GM12801 (cell line): Measurements from ENCODE around the gene HOXA3.

ENCODE experiments used
- CTCF ChIP-seq: IDR thresholded peaks from one replicate; pipeline ENCODE4 v1.5.1; 2011; ENCODE audit warnings: control low read depth; ENCODE audit not compliant: insufficient read length; ENCODE audit errors: extremely low read depth

Gene HOXA3

GRCh38 chr7:27141923-27142579 is 10.3 kb downstream of the HOXA3 start:
- TF ChIP-seq CTCF = no peak

GRCh38 chr7:27141137-27141922 is 11.1 kb downstream of the HOXA3 start:
- no peak for TF ChIP-seq CTCF

GRCh38 chr7:27140126-27140857 is 12.1 kb downstream of the HOXA3 start:
- TF ChIP-seq CTCF = no peak

GRCh38 chr7:27139334-27140125 is 12.9 kb downstream of the HOXA3 start:
- TF ChIP-seq CTCF = no peak

- TF ChIP-seq CTCF = no peak
These were observed 13.4 kb downstream of the HOXA3 start for GRCh38 chr7:27138985-27139333.

GRCh38 chr7:27138472-27138871 is 13.9 kb downstream of the HOXA3 start:
- no peak for TF ChIP-seq CTCF
